NCI-H2171 treated with DMSO at 0.1 percent for 48 hours (cell line): Measurements from ENCODE around the gene SNAPC4.

Experiments
- DNase-seq: peaks from one replicate; lab custom pipeline; 2025; lab: John Stamatoyannopoulos, UW

Gene SNAPC4

GRCh38 chr9:136400038-136400834 lies at the start of gene SNAPC4:
TSS of gene SNAPC4 (minus strand) at chr9:136400170. CDS start at chr9:136398428, 1,742 bp downstream.
- peak; percentile 92 for DNase-seq

- no peak for DNase-seq
These were observed 48.7 kb upstream of the SNAPC4 start for GRCh38 chr9:136448655-136449054.

GRCh38 chr9:136447173-136447778 lies 47.3 kb upstream of the SNAPC4 start:
- no peak for DNase-seq

- no peak for DNase-seq
These were observed 45.8 kb upstream of the SNAPC4 start for GRCh38 chr9:136445799-136446198.

- no peak for DNase-seq
These were observed 44.1 kb upstream of the SNAPC4 start for GRCh38 chr9:136444102-136444501.

GRCh38 chr9:136443687-136444086 lies 43.7 kb upstream of the SNAPC4 start:
- DNase-seq: no peak

- no peak for DNase-seq
These were observed 43.1 kb upstream of the SNAPC4 start for GRCh38 chr9:136443087-136443486.

GRCh38 chr9:136442265-136442664 lies 42.3 kb upstream of the SNAPC4 start:
- DNase-seq: no peak

- DNase-seq: no peak
These were observed 41.8 kb upstream of the SNAPC4 start for GRCh38 chr9:136441681-136442245.

GRCh38 chr9:136441191-136441680 lies 41.3 kb upstream of the SNAPC4 start:
- DNase-seq: no peak

GRCh38 chr9:136439481-136440408 lies 39.8 kb upstream of the SNAPC4 start, which contains the start of gene INPP5E:
TSS of gene INPP5E (minus strand) at chr9:136439845. CDS start at chr9:136439419, 426 bp downstream.
- peak; percentile 49 for DNase-seq

GRCh38 chr9:136438548-136439480 lies 38.8 kb upstream of the SNAPC4 start:
- peak; percentile 31 for DNase-seq

- DNase-seq: no peak
These were observed 38.0 kb upstream of the SNAPC4 start for GRCh38 chr9:136437839-136438547.

GRCh38 chr9:136437430-136437829 lies 37.5 kb upstream of the SNAPC4 start:
- no peak for DNase-seq

- no peak for DNase-seq
These were observed 36.2 kb upstream of the SNAPC4 start for GRCh38 chr9:136436055-136436634.

GRCh38 chr9:136434580-136435169 lies 34.7 kb upstream of the SNAPC4 start:
- no peak for DNase-seq

- DNase-seq: no peak
These were observed 34.0 kb upstream of the SNAPC4 start for GRCh38 chr9:136433849-136434579.

GRCh38 chr9:136433043-136433715 lies 33.2 kb upstream of the SNAPC4 start:
- DNase-seq: no peak
